Measurements from ENCODE around the gene MMP2.

- TF ChIP-seq, protein P1, sequence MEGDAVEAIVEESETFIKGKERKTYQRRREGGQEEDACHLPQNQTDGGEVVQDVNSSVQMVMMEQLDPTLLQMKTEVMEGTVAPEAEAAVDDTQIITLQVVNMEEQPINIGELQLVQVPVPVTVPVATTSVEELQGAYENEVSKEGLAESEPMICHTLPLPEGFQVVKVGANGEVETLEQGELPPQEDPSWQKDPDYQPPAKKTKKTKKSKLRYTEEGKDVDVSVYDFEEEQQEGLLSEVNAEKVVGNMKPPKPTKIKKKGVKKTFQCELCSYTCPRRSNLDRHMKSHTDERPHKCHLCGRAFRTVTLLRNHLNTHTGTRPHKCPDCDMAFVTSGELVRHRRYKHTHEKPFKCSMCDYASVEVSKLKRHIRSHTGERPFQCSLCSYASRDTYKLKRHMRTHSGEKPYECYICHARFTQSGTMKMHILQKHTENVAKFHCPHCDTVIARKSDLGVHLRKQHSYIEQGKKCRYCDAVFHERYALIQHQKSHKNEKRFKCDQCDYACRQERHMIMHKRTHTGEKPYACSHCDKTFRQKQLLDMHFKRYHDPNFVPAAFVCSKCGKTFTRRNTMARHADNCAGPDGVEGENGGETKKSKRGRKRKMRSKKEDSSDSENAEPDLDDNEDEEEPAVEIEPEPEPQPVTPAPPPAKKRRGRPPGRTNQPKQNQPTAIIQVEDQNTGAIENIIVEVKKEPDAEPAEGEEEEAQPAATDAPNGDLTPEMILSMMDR (IDR thresholded peaks at IDR 0.05) = no peak
- no peak for TF ChIP-seq EP300 (IDR thresholded peaks at IDR 0.05)
- no peak for TF ChIP-seq POLR2A (IDR thresholded peaks at IDR 0.05)
- no peak for TF ChIP-seq POLR2AphosphoS5 (IDR thresholded peaks at IDR 0.05)
Measured at GRCh38 chr16:55453909-55454308, 25.1 kb upstream of the MMP2 start.
